ENCODE measurements around the gene PRMT1. TPM values are rescaled to one million over a fixed set of nuclear protein-coding genes. Genes with fewer than 3 reads are reported as not detected.

PRMT1 gene
- total RNA-seq, 4 donors from 2014 or later: 150 to 250 (median 170) TPM

- TF ChIP-seq CTCF (IDR thresholded peaks at IDR 0.05): no peak
- ATAC-seq (ENCODE audit: low FRiP score): no peak
- DNase-seq (ENCODE audit: low spot score): no peak
Observed at GRCh38 chr19:49685845-49686332, 8.8 kb downstream of the PRMT1 start.

- TF ChIP-seq CTCF (IDR thresholded peaks at IDR 0.05): no peak
- DNase-seq (ENCODE audit: low spot score) (no peak), ATAC-seq (ENCODE audit: low FRiP score) (no peak)
Observed at GRCh38 chr19:49686503-49687088, 9.5 kb downstream of the PRMT1 start.

GRCh38 chr19:49687150-49687549 is 10.1 kb downstream of the PRMT1 start:
- no peak for ATAC-seq (ENCODE audit: low FRiP score)
- no peak for TF ChIP-seq CTCF (IDR thresholded peaks at IDR 0.05)

GRCh38 chr19:49687566-49688316 is 10.7 kb downstream of the PRMT1 start:
- no peak for TF ChIP-seq CTCF (IDR thresholded peaks at IDR 0.05)
- no peak for ATAC-seq (ENCODE audit: low FRiP score)
- no peak for DNase-seq (ENCODE audit: low spot score)

More at GRCh38 chr19:49687150-49687549, 10.1 kb downstream of the PRMT1 start:
- no peak for DNase-seq (ENCODE audit: low spot score)

GRCh38 chr19:49688531-49689132 is 11.6 kb downstream of the PRMT1 start:
- DNase-seq (ENCODE audit: low spot score): no peak
- no peak for ATAC-seq (ENCODE audit: low FRiP score)
- TF ChIP-seq CTCF (IDR thresholded peaks at IDR 0.05): no peak

GRCh38 chr19:49689133-49690078 is 12.3 kb downstream of the PRMT1 start, which contains the start of gene ADM5:
ADM5 (plus strand) TSS chr19:49689594; CDS start chr19:49689838, 244 bp downstream.
- peak; percentile 33 for ATAC-seq (ENCODE audit: low FRiP score)

More at GRCh38 chr19:49689133-49690078, 12.3 kb downstream of the PRMT1 start, which contains the start of gene ADM5:
- TF ChIP-seq CTCF (IDR thresholded peaks at IDR 0.05): no peak
- DNase-seq (ENCODE audit: low spot score): no peak
